Measurements from ENCODE around the gene TFEB.

TFEB gene

DNA sequence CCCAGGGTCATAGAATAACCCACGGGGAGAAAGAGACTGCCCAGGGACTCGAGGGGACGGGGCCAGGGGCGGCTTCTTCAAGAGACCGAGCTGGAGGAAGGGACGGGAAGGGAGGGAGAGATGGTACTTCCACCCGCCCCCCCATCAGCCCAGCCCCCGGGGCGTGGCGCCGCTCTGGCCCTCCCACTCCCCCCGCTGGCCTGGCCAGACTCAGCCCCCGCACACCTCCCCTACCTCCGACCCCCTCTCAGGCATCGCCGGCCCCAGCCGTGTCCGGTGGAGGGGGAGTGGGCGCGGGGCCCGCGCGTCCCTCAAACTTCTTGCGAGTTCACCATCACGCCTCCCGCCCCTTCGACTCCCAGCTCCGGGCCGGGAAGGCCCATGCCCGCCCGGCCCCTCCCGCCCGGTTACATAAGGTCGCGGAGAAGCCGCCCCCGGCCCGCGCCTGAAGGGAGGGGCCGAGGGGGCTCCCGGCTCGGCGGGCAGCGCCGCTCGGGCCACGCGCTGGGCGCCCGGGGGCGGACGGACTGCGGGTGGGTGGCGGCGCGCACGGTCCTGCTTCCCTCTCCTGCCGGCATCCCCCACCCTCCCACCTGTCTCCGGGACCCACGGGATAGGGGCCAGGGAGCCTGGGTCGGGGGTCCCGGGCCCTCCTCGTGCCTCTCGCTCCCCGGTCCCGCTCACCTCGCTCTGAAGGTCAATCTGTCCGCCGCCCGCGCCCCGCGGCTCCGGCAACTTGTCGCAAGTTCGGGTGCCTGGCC is 562 bp downstream of the TFEB start (continued):
- TF ChIP-seq, protein P1, sequence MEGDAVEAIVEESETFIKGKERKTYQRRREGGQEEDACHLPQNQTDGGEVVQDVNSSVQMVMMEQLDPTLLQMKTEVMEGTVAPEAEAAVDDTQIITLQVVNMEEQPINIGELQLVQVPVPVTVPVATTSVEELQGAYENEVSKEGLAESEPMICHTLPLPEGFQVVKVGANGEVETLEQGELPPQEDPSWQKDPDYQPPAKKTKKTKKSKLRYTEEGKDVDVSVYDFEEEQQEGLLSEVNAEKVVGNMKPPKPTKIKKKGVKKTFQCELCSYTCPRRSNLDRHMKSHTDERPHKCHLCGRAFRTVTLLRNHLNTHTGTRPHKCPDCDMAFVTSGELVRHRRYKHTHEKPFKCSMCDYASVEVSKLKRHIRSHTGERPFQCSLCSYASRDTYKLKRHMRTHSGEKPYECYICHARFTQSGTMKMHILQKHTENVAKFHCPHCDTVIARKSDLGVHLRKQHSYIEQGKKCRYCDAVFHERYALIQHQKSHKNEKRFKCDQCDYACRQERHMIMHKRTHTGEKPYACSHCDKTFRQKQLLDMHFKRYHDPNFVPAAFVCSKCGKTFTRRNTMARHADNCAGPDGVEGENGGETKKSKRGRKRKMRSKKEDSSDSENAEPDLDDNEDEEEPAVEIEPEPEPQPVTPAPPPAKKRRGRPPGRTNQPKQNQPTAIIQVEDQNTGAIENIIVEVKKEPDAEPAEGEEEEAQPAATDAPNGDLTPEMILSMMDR (tag by site-specific recombination; IDR thresholded peaks at IDR 0.05) = no peak
- no peak for TF ChIP-seq ZNF221 (tag by site-specific recombination; IDR thresholded peaks at IDR 0.05; ENCODE audit: borderline replicate concordance)
- TF ChIP-seq ZNF302 (tag by site-specific recombination; IDR thresholded peaks at IDR 0.05; ENCODE audit: low read depth) = no peak
- TF ChIP-seq ZBTB1 (tag by site-specific recombination; IDR thresholded peaks at IDR 0.05) = no peak
- TF ChIP-seq, protein P2, sequence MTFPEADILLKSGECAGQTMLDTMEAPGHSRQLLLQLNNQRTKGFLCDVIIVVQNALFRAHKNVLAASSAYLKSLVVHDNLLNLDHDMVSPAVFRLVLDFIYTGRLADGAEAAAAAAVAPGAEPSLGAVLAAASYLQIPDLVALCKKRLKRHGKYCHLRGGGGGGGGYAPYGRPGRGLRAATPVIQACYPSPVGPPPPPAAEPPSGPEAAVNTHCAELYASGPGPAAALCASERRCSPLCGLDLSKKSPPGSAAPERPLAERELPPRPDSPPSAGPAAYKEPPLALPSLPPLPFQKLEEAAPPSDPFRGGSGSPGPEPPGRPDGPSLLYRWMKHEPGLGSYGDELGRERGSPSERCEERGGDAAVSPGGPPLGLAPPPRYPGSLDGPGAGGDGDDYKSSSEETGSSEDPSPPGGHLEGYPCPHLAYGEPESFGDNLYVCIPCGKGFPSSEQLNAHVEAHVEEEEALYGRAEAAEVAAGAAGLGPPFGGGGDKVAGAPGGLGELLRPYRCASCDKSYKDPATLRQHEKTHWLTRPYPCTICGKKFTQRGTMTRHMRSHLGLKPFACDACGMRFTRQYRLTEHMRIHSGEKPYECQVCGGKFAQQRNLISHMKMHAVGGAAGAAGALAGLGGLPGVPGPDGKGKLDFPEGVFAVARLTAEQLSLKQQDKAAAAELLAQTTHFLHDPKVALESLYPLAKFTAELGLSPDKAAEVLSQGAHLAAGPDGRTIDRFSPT (tag by site-specific recombination; IDR thresholded peaks at IDR 0.05) = no peak
- no peak for TF ChIP-seq HOXC10 (CRISPR knock-in tag; IDR thresholded peaks at IDR 0.05)
- no peak for TF ChIP-seq IKZF3 (tag by site-specific recombination; IDR thresholded peaks at IDR 0.05)
- peak; percentile 90 for TF ChIP-seq ZFHX2 (tag by site-specific recombination; conservative IDR thresholded peaks at IDR 0.05)
- TF ChIP-seq, protein P3, sequence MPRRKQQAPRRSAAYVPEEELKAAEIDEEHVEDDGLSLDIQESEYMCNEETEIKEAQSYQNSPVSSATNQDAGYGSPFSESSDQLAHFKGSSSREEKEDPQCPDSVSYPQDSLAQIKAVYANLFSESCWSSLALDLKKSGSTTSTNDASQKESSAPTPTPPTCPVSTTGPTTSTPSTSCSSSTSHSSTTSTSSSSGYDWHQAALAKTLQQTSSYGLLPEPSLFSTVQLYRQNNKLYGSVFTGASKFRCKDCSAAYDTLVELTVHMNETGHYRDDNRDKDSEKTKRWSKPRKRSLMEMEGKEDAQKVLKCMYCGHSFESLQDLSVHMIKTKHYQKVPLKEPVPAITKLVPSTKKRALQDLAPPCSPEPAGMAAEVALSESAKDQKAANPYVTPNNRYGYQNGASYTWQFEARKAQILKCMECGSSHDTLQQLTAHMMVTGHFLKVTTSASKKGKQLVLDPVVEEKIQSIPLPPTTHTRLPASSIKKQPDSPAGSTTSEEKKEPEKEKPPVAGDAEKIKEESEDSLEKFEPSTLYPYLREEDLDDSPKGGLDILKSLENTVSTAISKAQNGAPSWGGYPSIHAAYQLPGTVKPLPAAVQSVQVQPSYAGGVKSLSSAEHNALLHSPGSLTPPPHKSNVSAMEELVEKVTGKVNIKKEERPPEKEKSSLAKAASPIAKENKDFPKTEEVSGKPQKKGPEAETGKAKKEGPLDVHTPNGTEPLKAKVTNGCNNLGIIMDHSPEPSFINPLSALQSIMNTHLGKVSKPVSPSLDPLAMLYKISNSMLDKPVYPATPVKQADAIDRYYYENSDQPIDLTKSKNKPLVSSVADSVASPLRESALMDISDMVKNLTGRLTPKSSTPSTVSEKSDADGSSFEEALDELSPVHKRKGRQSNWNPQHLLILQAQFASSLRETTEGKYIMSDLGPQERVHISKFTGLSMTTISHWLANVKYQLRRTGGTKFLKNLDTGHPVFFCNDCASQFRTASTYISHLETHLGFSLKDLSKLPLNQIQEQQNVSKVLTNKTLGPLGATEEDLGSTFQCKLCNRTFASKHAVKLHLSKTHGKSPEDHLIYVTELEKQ (tag by site-specific recombination; IDR thresholded peaks at IDR 0.05; ENCODE audit: borderline replicate concordance) = no peak
- TF ChIP-seq, protein P4, sequence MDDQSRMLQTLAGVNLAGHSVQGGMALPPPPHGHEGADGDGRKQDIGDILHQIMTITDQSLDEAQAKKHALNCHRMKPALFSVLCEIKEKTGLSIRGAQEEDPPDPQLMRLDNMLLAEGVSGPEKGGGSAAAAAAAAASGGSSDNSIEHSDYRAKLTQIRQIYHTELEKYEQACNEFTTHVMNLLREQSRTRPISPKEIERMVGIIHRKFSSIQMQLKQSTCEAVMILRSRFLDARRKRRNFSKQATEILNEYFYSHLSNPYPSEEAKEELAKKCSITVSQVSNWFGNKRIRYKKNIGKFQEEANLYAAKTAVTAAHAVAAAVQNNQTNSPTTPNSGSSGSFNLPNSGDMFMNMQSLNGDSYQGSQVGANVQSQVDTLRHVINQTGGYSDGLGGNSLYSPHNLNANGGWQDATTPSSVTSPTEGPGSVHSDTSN (CRISPR knock-in tag; IDR thresholded peaks at IDR 0.05) = no peak
- TF ChIP-seq KLF9 (tag by site-specific recombination; IDR thresholded peaks at IDR 0.05; ENCODE audit: low read depth) = peak; percentile 84
- no peak for TF ChIP-seq ZNF654 (tag by site-specific recombination; IDR thresholded peaks at IDR 0.05; ENCODE audit: low read depth)
- no peak for TF ChIP-seq ZNF561 (tag by site-specific recombination; IDR thresholded peaks at IDR 0.05; ENCODE audit: borderline replicate concordance)
- TF ChIP-seq SP2 (tag by site-specific recombination; IDR thresholded peaks at IDR 0.05) = peak; percentile 69
- no peak for TF ChIP-seq ZNF555 (tag by site-specific recombination; conservative IDR thresholded peaks at IDR 0.05)
- TF ChIP-seq, protein P5, sequence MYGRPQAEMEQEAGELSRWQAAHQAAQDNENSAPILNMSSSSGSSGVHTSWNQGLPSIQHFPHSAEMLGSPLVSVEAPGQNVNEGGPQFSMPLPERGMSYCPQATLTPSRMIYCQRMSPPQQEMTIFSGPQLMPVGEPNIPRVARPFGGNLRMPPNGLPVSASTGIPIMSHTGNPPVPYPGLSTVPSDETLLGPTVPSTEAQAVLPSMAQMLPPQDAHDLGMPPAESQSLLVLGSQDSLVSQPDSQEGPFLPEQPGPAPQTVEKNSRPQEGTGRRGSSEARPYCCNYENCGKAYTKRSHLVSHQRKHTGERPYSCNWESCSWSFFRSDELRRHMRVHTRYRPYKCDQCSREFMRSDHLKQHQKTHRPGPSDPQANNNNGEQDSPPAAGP (tag by site-specific recombination; IDR thresholded peaks at IDR 0.05) = peak; percentile 11; the same call in 1 of the 2 replicates
- TF ChIP-seq, protein P6, sequence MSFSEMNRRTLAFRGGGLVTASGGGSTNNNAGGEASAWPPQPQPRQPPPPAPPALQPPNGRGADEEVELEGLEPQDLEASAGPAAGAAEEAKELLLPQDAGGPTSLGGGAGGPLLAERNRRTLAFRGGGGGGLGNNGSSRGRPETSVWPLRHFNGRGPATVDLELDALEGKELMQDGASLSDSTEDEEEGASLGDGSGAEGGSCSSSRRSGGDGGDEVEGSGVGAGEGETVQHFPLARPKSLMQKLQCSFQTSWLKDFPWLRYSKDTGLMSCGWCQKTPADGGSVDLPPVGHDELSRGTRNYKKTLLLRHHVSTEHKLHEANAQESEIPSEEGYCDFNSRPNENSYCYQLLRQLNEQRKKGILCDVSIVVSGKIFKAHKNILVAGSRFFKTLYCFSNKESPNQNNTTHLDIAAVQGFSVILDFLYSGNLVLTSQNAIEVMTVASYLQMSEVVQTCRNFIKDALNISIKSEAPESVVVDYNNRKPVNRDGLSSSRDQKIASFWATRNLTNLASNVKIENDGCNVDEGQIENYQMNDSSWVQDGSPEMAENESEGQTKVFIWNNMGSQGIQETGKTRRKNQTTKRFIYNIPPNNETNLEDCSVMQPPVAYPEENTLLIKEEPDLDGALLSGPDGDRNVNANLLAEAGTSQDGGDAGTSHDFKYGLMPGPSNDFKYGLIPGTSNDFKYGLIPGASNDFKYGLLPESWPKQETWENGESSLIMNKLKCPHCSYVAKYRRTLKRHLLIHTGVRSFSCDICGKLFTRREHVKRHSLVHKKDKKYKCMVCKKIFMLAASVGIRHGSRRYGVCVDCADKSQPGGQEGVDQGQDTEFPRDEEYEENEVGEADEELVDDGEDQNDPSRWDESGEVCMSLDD (tag by site-specific recombination; IDR thresholded peaks at IDR 0.05) = no peak
- TF ChIP-seq, protein P7, sequence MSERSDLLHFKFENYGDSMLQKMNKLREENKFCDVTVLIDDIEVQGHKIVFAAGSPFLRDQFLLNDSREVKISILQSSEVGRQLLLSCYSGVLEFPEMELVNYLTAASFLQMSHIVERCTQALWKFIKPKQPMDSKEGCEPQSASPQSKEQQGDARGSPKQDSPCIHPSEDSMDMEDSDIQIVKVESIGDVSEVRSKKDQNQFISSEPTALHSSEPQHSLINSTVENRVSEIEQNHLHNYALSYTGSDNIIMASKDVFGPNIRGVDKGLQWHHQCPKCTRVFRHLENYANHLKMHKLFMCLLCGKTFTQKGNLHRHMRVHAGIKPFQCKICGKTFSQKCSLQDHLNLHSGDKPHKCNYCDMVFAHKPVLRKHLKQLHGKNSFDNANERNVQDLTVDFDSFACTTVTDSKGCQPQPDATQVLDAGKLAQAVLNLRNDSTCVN (tag by site-specific recombination; optimal IDR thresholded peaks at IDR 0.05) = peak; percentile 91
- peak; percentile 29; the same call in 1 of the 2 replicates for TF ChIP-seq ZIC2 (tag by site-specific recombination; IDR thresholded peaks at IDR 0.05)
- 0 out of 2 replicates have a peak, but pooled peaks have one; percentile 9 for TF ChIP-seq ZBTB17 (tag by site-specific recombination; IDR thresholded peaks at IDR 0.05)
- peak; percentile 80 for TF ChIP-seq EGR2 (tag by site-specific recombination; IDR thresholded peaks at IDR 0.05; ENCODE audit: low read depth)
